Fibroblast of lung (primary cell): ENCODE measurements around the gene TMTC2.

Source experiments
- EZH2 ChIP-seq: IDR thresholded peaks from 2 replicates; pipeline ENCODE4 v1.5.1; 2012; ENCODE audit warnings: low read length, control low read depth, mild to moderate bottlenecking; ENCODE audit errors: missing control alignments
- TF ChIP-seq, protein P1 (sequence below), 2 donors: IDR thresholded peaks in 1 of 2; conservative IDR thresholded peaks in 1 of 2; 1 replicate in 1 of 2; 2 replicates in 1 of 2; pipeline ENCODE4 v1.5.1; 2011 to 2012; ENCODE audit warnings: low read length in 2 of 2, control low read depth in 1 of 2, inconsistent platforms in 1 of 2, low read depth in 1 of 2, mild to moderate bottlenecking in 1 of 2

DNA sequence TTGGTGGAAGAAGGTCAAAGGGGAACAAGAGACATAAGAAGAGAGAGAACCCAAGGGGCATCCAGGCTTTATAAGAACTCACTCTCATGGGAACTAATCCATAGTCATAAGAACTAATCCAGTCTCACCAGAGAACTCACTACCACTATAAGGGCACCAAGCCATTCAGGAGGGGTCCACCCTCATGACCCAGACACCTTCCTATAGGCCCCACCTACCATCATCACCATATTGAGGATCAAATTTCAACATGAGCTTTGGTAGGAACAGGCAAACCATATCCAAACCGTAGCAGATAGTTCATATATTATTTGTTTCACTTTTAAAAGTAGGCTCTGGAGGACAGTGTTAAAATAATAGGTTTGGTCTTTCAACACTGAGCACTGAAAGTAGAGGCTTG lies 350.1 kb downstream of the TMTC2 start:
- TF ChIP-seq, protein P1, sequence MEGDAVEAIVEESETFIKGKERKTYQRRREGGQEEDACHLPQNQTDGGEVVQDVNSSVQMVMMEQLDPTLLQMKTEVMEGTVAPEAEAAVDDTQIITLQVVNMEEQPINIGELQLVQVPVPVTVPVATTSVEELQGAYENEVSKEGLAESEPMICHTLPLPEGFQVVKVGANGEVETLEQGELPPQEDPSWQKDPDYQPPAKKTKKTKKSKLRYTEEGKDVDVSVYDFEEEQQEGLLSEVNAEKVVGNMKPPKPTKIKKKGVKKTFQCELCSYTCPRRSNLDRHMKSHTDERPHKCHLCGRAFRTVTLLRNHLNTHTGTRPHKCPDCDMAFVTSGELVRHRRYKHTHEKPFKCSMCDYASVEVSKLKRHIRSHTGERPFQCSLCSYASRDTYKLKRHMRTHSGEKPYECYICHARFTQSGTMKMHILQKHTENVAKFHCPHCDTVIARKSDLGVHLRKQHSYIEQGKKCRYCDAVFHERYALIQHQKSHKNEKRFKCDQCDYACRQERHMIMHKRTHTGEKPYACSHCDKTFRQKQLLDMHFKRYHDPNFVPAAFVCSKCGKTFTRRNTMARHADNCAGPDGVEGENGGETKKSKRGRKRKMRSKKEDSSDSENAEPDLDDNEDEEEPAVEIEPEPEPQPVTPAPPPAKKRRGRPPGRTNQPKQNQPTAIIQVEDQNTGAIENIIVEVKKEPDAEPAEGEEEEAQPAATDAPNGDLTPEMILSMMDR (conservative IDR thresholded peaks at IDR 0.05 in 1 of 2, IDR thresholded peaks at IDR 0.05 in 1 of 2; ENCODE audit: low read depth in 1 of 2, low read length in 2 of 2) = no peak
- no peak for TF ChIP-seq EZH2
